GM11168 (cell line): Measurements from ENCODE around the gene LRIT1.

Source experiments
- in situ Hi-C: fragments of 300-500 bp; cut with MboI; formaldehyde crosslinking; loops from one replicate; pipeline ENCODE4 v1.12.0; 2022; ENCODE audit warnings: low sequenced_read_pairs; ENCODE audit not compliant: unreplicated experiment

The LRIT1 gene

DNA sequence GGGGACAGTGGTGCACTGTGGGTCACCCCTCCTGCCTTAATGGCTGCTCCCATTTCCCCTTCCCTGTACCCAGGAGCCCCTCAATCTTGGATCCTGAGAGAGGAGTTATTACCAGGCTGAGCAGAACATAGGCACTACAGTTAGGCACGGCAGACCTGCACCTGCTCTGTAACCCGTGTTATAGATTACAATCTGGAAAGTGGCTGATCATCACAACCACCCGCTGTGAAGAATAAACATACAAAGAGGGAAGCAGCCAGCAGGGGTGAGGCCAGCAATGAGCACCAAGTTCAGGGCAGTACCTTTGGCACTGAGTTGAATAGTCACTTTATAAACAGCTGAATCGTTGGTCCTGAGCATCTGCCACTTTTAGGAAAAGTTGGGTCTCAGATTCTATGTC is 45.3 kb downstream of the LRIT1 start:
- in situ Hi-C loops = no loop called here

DNA sequence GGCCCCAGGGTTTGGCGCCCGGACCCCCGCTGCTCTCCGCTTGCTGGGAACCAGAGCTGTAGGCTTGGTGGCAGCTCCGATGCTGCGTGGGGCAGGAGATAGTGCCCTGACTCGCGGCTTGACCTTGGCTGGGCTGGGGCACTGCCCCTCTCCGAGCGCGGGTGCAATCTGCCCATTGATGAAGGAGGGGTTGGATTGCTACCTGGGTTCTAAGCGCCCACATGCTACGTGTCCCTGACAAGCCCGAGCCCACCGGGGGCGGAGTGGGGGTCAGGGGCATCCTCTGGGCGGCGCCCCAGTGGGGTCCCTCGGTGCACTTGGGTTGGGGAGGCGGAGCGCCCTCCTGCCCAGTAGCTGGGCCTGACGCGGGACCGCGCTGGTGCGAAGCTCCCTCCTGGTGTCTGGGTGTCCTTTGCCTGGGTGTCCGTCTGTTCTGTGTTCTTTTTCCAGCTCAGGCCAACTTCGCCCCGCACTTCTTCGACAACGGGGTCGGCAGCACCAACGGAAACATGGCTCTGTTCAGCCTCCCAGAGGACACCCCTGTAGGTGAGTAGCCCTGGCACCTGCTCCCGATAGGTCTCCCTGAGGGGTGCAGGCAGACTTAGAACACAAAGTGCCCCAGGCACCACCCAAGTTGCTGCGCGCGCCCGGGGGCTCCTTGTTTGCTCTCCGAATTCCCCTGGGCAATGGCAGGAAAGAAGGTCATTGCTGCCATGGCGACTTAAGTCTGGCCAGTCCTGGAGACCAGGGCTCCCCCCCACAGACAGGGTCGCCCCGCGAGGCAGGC is 46.1 kb downstream of the LRIT1 start:
- in situ Hi-C loops = no loop called here

DNA sequence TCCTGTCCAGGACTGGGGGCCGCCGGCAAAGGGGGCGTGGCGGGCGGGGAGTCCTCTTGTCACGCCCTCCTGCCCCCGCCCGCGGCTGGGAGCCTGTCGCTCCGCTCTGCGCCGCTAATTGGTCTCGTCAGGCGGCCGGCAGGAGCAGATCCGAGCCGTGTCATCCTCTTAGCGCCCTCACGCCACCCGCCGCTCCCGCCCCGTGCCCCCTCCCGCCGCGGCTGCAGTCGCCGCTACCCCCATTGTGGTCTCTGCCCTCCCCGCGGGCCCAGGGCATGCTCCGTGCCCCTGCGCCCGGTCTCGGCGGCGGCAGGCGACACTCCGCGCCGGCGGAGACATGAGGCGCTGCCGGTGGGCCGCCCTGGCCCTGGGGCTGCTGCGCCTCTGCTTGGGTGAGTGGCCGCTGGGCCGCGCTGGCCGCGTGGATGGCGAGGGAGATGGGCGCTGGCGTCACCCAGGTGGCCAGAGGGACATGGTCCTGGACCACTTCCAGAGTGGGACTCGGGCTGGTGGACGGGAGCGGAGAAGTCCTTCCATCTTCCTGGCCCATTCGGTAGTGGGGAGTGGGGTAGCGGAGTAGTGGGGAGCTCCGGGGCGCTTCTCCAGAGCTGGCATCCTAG is 46.8 kb downstream of the LRIT1 start, which contains the start of gene CDHR1:
Gene CDHR1, plus strand, starts transcription at position 114 of the 620 bp plus-strand sequence. Its CDS starts 224 bp downstream, at position 338.
- in situ Hi-C loops = no loop called here

DNA sequence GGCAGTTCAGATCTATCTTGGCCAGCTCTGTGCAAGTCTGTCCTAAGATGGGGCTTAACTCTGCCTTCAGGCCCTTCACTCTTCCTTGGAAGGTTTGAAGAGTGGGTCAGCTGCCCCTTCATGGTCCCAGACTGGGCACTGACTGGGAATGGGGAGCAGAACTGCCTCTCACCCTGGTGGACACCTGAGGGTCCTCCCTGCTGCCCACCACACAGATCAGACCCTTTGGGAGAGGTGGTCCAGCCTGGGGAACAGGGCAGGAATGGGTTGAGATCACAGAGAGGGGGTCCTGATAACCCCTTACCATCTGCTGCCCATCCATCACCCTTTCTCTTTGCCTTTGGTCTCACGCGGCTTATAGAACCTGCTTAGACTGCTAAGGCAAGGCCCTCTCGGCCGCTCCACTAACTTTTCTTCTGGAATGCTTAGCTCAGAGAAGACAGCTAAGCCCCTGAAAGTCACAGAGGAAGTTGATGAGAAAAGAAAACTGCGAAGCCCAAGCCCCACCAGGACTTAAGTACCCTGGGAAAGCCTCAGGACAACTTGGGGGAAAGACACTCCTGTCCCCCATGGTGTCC is 47.4 kb downstream of the LRIT1 start:
- in situ Hi-C loops = no loop called here

DNA sequence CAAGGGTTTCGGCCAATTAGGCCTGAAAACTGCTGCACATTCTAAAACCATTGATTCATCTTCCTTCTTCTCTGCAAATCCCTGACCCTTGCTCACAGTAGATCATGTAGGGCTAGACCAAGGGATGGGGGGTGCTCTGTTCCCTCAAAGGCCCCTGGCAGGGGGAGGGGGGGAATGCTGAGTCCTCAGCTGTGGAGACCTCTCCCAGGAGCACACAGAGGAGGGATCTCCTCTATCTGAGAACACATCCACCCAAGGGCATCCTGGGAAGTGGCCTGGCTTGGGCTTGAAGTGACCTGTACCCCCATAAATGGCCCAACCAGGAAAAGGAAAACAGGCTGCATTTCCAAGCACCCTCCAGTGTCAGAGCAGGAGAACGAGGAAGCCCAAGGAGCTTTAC is 48.0 kb downstream of the LRIT1 start:
- in situ Hi-C loops = no loop called here

DNA sequence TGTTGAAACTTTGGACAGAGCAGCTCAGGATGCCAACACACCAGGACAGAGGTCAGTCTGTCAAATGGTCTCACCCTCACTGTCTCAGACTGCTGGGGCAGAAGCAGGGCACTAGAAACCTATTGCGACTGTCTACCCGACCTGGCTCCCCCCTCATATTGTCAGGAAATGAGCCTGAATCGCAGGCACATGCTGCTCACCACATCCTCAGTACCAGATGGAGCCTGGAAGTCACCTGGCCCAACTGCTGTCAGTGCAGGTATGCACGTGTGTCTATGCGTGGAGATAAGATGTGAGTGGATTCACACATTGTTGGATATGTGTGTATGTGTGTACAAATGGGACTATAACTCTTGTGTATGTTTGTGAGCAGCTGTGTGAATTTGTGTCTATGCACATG is 50.2 kb downstream of the LRIT1 start:
- in situ Hi-C loops = no loop called here

DNA sequence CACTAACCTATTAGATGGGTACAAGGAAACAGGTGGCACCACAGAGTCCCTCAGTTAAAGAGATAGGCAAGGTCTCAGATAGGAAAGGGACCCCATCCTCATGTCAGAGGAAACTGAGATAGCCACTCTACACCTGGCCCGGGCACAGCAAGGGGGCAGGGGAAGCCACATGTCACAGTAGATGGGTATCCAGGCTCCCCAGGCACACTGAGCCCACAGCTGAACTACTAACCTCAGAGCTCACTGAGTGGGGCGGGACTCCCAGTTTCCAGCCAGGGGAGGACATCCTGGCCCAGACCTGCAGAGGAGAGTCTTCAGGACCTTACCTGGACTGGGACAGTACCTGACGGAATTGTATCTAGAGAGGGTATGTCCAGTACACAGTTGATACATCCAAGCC is 50.7 kb downstream of the LRIT1 start:
- in situ Hi-C loops = no loop called here

DNA sequence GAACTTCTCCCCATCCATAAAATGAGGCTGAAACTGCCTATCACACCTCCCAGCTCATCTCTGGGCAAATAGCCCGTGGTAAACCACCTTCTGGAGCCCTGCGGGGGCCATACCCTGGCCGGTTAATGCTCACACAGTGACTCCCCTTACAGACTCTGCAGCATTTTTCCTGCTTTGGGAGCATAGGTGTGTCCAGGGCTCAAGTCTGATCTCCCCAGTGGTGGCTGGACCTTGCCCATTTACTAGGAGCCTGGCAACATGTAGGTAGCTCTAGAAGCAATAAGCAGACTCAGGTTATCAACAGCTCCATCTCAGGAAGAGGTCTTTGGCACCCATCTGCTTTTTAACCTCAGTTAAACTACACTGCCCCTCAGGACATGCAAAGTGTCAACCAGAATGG is 52.5 kb downstream of the LRIT1 start:
- in situ Hi-C loops = no loop called here

DNA sequence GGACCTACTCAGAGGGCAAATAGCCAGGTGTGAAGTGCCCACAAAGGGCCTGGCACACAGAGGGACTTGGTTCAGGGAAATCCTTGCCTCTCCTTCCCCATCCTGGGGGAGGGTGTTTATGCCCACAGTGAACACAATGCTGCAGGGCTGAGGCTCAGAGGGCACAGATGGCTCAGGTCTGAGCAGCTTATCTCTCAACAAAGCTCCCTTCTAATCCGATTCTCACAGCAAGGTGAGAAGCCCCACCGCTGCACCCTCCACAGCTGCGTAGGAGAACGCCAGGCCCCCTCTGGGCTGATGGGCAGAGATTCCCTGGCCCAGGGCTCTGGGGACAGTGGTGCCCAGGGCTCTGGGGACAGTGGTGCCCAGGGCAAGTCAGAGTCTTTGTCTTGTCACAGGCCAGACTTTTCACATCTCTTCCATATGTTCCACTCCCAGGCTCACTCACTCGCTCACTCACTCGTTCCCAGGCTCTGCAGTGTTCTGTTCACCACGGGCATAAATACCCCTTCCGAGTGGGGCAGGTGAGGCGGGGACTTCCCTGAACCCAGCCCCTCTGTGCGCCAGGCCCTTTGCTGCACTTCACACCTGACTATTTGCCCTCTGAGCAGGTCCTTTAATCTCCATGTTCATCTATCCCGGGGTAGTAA is 55.7 kb downstream of the LRIT1 start:
- in situ Hi-C loops = no loop called here

DNA sequence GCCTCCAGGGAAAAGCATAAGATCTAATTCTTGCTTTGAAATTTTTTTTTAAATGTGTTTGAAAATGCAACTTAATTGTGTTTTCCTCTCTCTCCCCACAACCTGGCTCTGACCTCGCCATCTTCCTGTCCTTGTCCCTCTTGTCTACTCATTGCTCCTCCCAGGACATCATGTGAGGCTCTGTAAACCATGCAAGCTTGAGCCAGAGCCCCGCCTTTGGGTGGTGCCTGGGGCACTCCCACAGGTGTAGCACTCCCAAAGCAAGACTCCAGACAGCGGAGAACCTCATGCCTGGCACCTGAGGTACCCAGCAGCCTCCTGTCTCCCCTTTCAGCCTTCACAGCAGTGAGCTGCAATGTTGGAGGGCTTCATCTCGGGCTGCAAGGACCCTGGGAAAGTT is 56.8 kb downstream of the LRIT1 start:
- in situ Hi-C loops = no loop called here

DNA sequence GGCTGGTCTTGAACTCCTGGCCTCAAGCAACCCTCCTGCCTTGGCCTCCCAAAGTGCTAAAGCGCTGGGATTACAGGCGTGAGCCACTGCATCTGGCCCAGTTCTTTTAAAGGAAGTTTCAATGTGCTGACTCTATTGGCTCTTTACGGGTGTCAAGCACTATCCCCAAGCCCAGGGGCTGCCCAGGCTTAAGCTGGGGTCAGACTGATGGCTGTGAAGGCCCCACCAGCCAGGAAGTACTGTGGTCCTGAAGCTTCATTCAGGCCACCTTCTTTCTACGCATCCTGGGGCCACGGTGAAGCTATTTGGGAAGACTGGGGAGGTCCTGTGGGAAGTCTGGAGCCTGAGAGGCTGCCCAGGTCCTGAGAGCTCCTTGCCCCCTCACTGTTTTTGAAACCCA is 59.7 kb downstream of the LRIT1 start:
- in situ Hi-C loops = no loop called here
